ENCODE results near the gene PXK. TPM values are rescaled to one million over a fixed set of nuclear protein-coding genes. Genes with fewer than 3 reads are reported as not detected.

PXK gene
- total RNA-seq, 1 donor from 2014 or later = 47.6 TPM

DNA sequence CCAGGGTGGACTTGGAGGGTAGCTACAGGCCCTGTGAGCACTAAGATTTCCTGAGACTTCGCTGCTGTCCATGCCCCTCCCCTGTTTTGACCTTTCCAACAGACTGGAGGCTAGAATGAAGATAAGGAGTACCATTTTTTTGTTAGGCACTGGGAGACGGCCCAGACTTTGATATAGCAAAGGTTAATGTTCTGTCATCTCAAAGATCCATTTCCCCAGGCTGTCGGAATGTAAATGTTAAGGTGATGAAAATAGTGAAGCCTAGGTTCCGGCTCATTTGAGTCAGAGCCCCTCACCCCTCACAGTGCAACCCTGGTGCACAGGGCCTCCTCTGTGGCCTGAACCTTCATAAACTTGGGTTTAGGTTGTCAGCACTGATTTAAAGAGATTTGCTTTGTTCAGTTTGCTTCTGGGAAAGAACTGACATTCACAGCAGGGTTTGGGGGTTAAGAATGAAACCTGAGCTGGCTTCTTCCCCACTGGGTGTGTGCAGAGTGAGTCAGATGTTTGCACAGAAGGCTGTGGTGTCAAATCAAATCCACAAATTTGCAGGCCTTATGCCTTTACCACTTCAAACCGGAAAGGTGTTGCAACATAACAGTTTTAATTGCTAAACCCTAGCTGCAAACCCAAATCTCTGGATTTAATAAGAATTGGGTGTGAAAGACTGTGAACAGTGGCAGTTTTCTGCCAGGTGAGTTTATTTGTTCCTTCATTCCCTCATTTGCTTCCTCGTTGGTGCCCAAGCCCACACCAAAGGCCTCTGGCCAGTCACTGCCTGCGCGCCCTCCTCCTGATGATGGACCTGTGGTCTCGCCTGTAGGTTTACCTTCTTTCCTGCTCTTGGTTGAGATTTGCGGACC is 138.6 kb downstream of the PXK start:
- peak overlapping the region; percentile 76 for H3K27ac Mint-ChIP-seq
- peaks cover 48% of the 10 kb centered on the region for H3K4me1 Mint-ChIP-seq (ENCODE audit: low read depth)

GRCh38 chr3:58473275-58473674 is 140.6 kb downstream of the PXK start:
- Mint-ChIP-seq H3K9me3 (no peaks in the 10 kb centered on the region), H3K4me3 (ENCODE audit: low read depth) (no peak overlapping the region), H3K4me1 (ENCODE audit: low read depth) (peaks cover 46% of the 10 kb centered on the region), H3K27me3 (ENCODE audit: low read depth) (peaks cover 6% of the 10 kb centered on the region), H3K27ac (no peak overlapping the region), H3K36me3 (ENCODE audit: low read depth) (no peaks in the 10 kb centered on the region)
- no peak for DNase-seq (ENCODE audit: low spot score)
- intact Hi-C loops (cut with micrococcal nuclease) = loop anchor here (5.0 kb wide), 2 partner anchors 41 to 116 kb away; partner anchors contain the start of gene PDHB

More for the DNA sequence above, 138.6 kb downstream of the PXK start:
- H3K9me3 Mint-ChIP-seq = no peaks in the 10 kb centered on the region
- H3K27me3 Mint-ChIP-seq (ENCODE audit: low read depth) = no peaks in the 10 kb centered on the region
- DNase-seq (ENCODE audit: low spot score) = peak; percentile 62
- intact Hi-C loops (cut with micrococcal nuclease) = loop anchor here (1.0 to 5.0 kb wide), 5 partner anchors 8 to 114 kb away; partner anchors contain the start of gene PDHB
- H3K4me3 Mint-ChIP-seq (ENCODE audit: low read depth) = no peak overlapping the region
- no peaks in the 10 kb centered on the region for H3K36me3 Mint-ChIP-seq (ENCODE audit: low read depth)

DNA sequence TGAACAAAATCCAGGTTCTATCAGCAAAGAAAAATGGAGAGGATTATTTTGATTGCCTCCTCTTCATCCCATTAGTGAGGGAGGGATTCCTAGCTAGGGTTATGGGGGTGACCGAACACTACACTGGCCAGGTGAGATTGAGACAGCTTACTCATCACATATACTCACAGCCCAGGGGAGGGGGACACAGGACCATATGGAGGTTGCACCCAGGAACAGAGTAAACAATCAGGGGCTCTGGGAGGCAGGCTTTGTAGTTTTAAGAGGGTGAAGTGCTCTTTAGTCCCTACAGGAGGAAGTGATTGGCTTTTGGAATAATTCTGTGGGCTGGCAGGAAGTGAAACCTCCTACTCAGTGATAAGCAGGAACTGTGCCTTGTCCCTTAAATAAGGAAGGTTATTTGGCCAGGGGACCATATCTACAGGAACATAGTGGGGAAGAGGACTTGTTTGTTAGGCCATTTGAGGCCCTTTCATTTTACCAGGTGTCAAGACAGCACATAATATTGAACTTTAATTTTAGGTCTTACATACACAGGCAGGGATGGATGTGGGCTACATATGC is 141.7 kb downstream of the PXK start:
- peaks cover 8% of the 10 kb centered on the region for H3K27me3 Mint-ChIP-seq (ENCODE audit: low read depth)
- no peak overlapping the region for H3K27ac Mint-ChIP-seq
- DNase-seq (ENCODE audit: low spot score) = no peak
- H3K36me3 Mint-ChIP-seq (ENCODE audit: low read depth) = no peaks in the 10 kb centered on the region
- no peak overlapping the region for H3K4me3 Mint-ChIP-seq (ENCODE audit: low read depth)
- intact Hi-C loops (cut with micrococcal nuclease) = loop anchor here (5.0 kb wide), 2 partner anchors 42 to 117 kb away; partner anchors contain the start of gene PDHB
- H3K9me3 Mint-ChIP-seq = no peaks in the 10 kb centered on the region
- H3K4me1 Mint-ChIP-seq (ENCODE audit: low read depth) = peaks cover 42% of the 10 kb centered on the region

GRCh38 chr3:58474967-58475578 is 142.4 kb downstream of the PXK start:
- intact Hi-C loops (cut with micrococcal nuclease) = loop anchor here (5.0 kb wide), 2 partner anchors 43 to 118 kb away; partner anchors contain the start of gene PDHB
- peaks cover 40% of the 10 kb centered on the region for H3K4me1 Mint-ChIP-seq (ENCODE audit: low read depth)
- H3K27me3 Mint-ChIP-seq (ENCODE audit: low read depth) = peaks cover 8% of the 10 kb centered on the region
- DNase-seq (ENCODE audit: low spot score) = no peak
- no peak overlapping the region for H3K27ac Mint-ChIP-seq
- H3K9me3 Mint-ChIP-seq = no peaks in the 10 kb centered on the region
- H3K4me3 Mint-ChIP-seq (ENCODE audit: low read depth) = no peak overlapping the region
- H3K36me3 Mint-ChIP-seq (ENCODE audit: low read depth) = no peaks in the 10 kb centered on the region

Other genes with a start within 250 kb of the PXK start
- gene DNASE1L3, start 121.9 kb upstream of the PXK start, total RNA-seq = not detected in 2 replicates
- 26.4 and 28.2 TPM in 2 replicates for gene ABHD6, start 95.1 kb upstream of the PXK start, total RNA-seq
- 21.8 and 23.8 TPM in 2 replicates for gene RPP14, start 26.6 kb upstream of the PXK start, total RNA-seq
- gene HTD2, start 26.4 kb upstream of the PXK start, total RNA-seq = 10.1 and 10.5 TPM in 2 replicates
- 79.3 and 82.7 TPM in 2 replicates for gene PDHB, start 100.9 kb downstream of the PXK start, total RNA-seq
- 7.2 and 8.7 TPM in 2 replicates for gene KCTD6, start 159.2 kb downstream of the PXK start, total RNA-seq
- not detected in 2 replicates for gene ACOX2, start 204.3 kb downstream of the PXK start, total RNA-seq
- gene FAM107A, start 244.5 kb downstream of the PXK start, total RNA-seq = not detected in 2 replicates